Medulla oblongata (tissue), 1 donor: ENCODE results near the gene KCNH8.

Experiments
- DNase-seq: peaks from one replicate; pipeline ENCODE4 v3.0.0-alpha.2; 2015; ENCODE audit errors: extremely low spot score

Gene KCNH8

GRCh38 chr3:19485267-19485666 is 337.0 kb downstream of the KCNH8 start:
- no peak for DNase-seq

GRCh38 chr3:19487386-19487785 is 339.1 kb downstream of the KCNH8 start:
- no peak for DNase-seq

GRCh38 chr3:19488939-19489338 is 340.6 kb downstream of the KCNH8 start:
- DNase-seq, result no peak

GRCh38 chr3:19489936-19490335 is 341.6 kb downstream of the KCNH8 start:
- no peak for DNase-seq

GRCh38 chr3:19506171-19506570 is 357.9 kb downstream of the KCNH8 start:
- no peak for DNase-seq

GRCh38 chr3:19522305-19522704 is 374.0 kb downstream of the KCNH8 start:
- DNase-seq, result no peak

GRCh38 chr3:19526071-19526470 is 377.8 kb downstream of the KCNH8 start:
- no peak for DNase-seq

GRCh38 chr3:19527746-19528145 is 379.4 kb downstream of the KCNH8 start:
- DNase-seq, result no peak

GRCh38 chr3:19531426-19531825 is 383.1 kb downstream of the KCNH8 start:
- no peak for DNase-seq

- DNase-seq, result no peak
Measured at GRCh38 chr3:19539518-19540392, 391.4 kb downstream of the KCNH8 start.

GRCh38 chr3:19540464-19540863 is 392.2 kb downstream of the KCNH8 start:
- DNase-seq, result no peak

- DNase-seq, result no peak
Measured at GRCh38 chr3:19541284-19541683, 393.0 kb downstream of the KCNH8 start.

- DNase-seq, result peak; percentile 70
Measured at GRCh38 chr3:19543212-19543841, 395.0 kb downstream of the KCNH8 start.

- DNase-seq, result no peak
Measured at GRCh38 chr3:19547665-19548464, 399.6 kb downstream of the KCNH8 start.

- peak; percentile 13 for DNase-seq
Measured at GRCh38 chr3:19559724-19560442, 411.6 kb downstream of the KCNH8 start.

- DNase-seq, result no peak
Measured at GRCh38 chr3:19573644-19574043, 425.3 kb downstream of the KCNH8 start.

- no peak for DNase-seq
Measured at GRCh38 chr3:19574268-19574667, 426.0 kb downstream of the KCNH8 start.

GRCh38 chr3:19576343-19576742 is 428.0 kb downstream of the KCNH8 start:
- no peak for DNase-seq
